GM21423 (cell line): Measurements from ENCODE around the gene EDRF1.

Experiments
- ATAC-seq: cut with Tn5 transposase; IDR thresholded peaks from one replicate; pipeline ENCODE4 v1.9.1; 2021; ENCODE audit warnings: mild to moderate bottlenecking, moderate library complexity; ENCODE audit not compliant: unreplicated experiment

The EDRF1 gene

GRCh38 chr10:125785791-125786190, 66.3 kb downstream of the EDRF1 start:
- ATAC-seq = no peak

GRCh38 chr10:125788156-125789034, 68.9 kb downstream of the EDRF1 start:
- no peak for ATAC-seq

- ATAC-seq = no peak
Observed at GRCh38 chr10:125792342-125793300, 73.1 kb downstream of the EDRF1 start.

- no peak for ATAC-seq
Observed at GRCh38 chr10:125795128-125795527, 75.6 kb downstream of the EDRF1 start.

- no peak for ATAC-seq
Observed at GRCh38 chr10:125795637-125796190, 76.2 kb downstream of the EDRF1 start.

- no peak for ATAC-seq
Observed at GRCh38 chr10:125797424-125797823, 77.9 kb downstream of the EDRF1 start.

- no peak for ATAC-seq
Observed at GRCh38 chr10:125797994-125798662, 78.6 kb downstream of the EDRF1 start.

GRCh38 chr10:125799451-125800182, 80.1 kb downstream of the EDRF1 start:
- ATAC-seq = no peak

GRCh38 chr10:125801574-125801973, 82.1 kb downstream of the EDRF1 start:
- ATAC-seq = no peak

GRCh38 chr10:125802131-125802530, 82.6 kb downstream of the EDRF1 start:
- no peak for ATAC-seq

GRCh38 chr10:125802739-125803138, 83.2 kb downstream of the EDRF1 start:
- ATAC-seq = no peak

- ATAC-seq = no peak
Observed at GRCh38 chr10:125808047-125808446, 88.5 kb downstream of the EDRF1 start.

- no peak for ATAC-seq
Observed at GRCh38 chr10:125811251-125811650, 91.7 kb downstream of the EDRF1 start.

GRCh38 chr10:125812128-125812750, 92.7 kb downstream of the EDRF1 start:
- no peak for ATAC-seq
